HEK293T (cell line): ENCODE measurements around the gene FOXN4.

Experiments
- FOXM1 ChIP-seq: fragments of 450-650 bp; IDR thresholded peaks from 2 replicates; pipeline ENCODE4 v1.6.1; 2017; ENCODE audit warnings: mild to moderate bottlenecking, borderline replicate concordance
- SP1 ChIP-seq: fragments of 450-650 bp; IDR thresholded peaks from 2 replicates; pipeline ENCODE4 v1.6.1; 2017

- no peak for TF ChIP-seq SP1
- no peak for TF ChIP-seq FOXM1
Observed at GRCh38 chr12:109304485-109304884, 4.6 kb downstream of the FOXN4 start.
